Fibroblast of pulmonary artery (primary cell): Measurements from ENCODE around the gene SYK.

Experiments
- DNase-seq: peaks from one replicate; pipeline ENCODE4 v3.0.0-alpha.2; 2010; ENCODE audit warnings: low read depth
- H3K4me3 ChIP-seq: replicated peaks from 2 replicates; pipeline ENCODE4 v1.5.1; 2011; ENCODE audit warnings: low read depth, mild to moderate bottlenecking, control low read depth, low read length, moderate library complexity
- CTCF ChIP-seq: IDR thresholded peaks from 2 replicates; pipeline ENCODE4 v1.5.1; 2011; ENCODE audit warnings: mild to moderate bottlenecking, control low read depth, low read length, inconsistent platforms; ENCODE audit errors: missing control alignments

SYK gene

GRCh38 chr9:90857855-90858254 lies 56.2 kb downstream of the SYK start:
- no peak overlapping the region for H3K4me3 ChIP-seq
- no peak for DNase-seq
- no peak for TF ChIP-seq CTCF

- TF ChIP-seq CTCF: no peak
- H3K4me3 ChIP-seq: no peak overlapping the region
- no peak for DNase-seq
These were observed 56.9 kb downstream of the SYK start for GRCh38 chr9:90858457-90858901.

- no peak for DNase-seq
- H3K4me3 ChIP-seq: no peak overlapping the region
- no peak for TF ChIP-seq CTCF
These were observed 58.8 kb downstream of the SYK start for GRCh38 chr9:90860382-90860781.

- DNase-seq: no peak
- no peak for TF ChIP-seq CTCF
- no peak overlapping the region for H3K4me3 ChIP-seq
These were observed 59.2 kb downstream of the SYK start for GRCh38 chr9:90860826-90861225.

GRCh38 chr9:90861380-90861779 lies 59.8 kb downstream of the SYK start:
- no peak for TF ChIP-seq CTCF
- H3K4me3 ChIP-seq: no peak overlapping the region
- no peak for DNase-seq

- TF ChIP-seq CTCF: no peak
- DNase-seq: no peak
- no peak overlapping the region for H3K4me3 ChIP-seq
These were observed 60.5 kb downstream of the SYK start for GRCh38 chr9:90861826-90862740.

GRCh38 chr9:90864779-90865178 lies 63.2 kb downstream of the SYK start:
- no peak for TF ChIP-seq CTCF
- no peak overlapping the region for H3K4me3 ChIP-seq
- DNase-seq: no peak
